ENCODE results near the gene NR2C2. TPM values are rescaled to one million over a fixed set of nuclear protein-coding genes. Genes with fewer than 3 reads are reported as not detected.
A peak's percentile ranks its signal among the peaks of the same experiment; 100 is the strongest.

NR2C2 gene
- total RNA-seq, 1 experiment from 2014 or later, result 41.5 TPM

DNA sequence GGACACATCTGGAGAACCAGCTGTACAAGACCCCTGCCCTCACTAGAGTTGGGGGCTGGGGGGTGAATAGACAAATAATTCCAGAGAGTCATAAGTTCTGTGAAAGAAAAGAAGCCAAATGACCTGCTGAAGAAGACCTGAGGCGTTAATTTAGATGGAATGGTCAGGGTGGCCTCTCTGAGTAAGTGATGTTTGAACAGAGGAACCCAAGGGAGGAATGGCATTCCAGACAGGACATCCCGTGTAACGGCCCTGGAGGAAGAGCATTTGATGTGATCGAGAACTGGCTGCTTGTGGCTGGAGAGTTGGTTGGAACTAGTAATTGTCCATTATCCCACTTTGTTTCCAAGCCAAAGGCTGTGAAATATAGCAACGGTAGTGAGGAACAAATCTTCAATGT, 1.7 kb downstream of the NR2C2 start:
- no TSS peak for BruUV-seq (replicated peaks)
- DNase-seq, result no peak
- H3K4me3 Mint-ChIP-seq (ENCODE audit: low read depth, unreplicated experiment), result peak overlapping the region; percentile 88
- intact Hi-C loops (cut with micrococcal nuclease; ENCODE audit: unreplicated experiment), result no loop called here
- TF ChIP-seq, protein P1, sequence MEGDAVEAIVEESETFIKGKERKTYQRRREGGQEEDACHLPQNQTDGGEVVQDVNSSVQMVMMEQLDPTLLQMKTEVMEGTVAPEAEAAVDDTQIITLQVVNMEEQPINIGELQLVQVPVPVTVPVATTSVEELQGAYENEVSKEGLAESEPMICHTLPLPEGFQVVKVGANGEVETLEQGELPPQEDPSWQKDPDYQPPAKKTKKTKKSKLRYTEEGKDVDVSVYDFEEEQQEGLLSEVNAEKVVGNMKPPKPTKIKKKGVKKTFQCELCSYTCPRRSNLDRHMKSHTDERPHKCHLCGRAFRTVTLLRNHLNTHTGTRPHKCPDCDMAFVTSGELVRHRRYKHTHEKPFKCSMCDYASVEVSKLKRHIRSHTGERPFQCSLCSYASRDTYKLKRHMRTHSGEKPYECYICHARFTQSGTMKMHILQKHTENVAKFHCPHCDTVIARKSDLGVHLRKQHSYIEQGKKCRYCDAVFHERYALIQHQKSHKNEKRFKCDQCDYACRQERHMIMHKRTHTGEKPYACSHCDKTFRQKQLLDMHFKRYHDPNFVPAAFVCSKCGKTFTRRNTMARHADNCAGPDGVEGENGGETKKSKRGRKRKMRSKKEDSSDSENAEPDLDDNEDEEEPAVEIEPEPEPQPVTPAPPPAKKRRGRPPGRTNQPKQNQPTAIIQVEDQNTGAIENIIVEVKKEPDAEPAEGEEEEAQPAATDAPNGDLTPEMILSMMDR (IDR thresholded peaks at IDR 0.05; ENCODE audit: unreplicated experiment), result no peak
- H3K27ac Mint-ChIP-seq (ENCODE audit: unreplicated experiment), result peak overlapping the region; percentile 98
- H3K9me3 Mint-ChIP-seq (ENCODE audit: low read depth, unreplicated experiment), result no peaks in the 10 kb centered on the region
- H3K4me1 Mint-ChIP-seq (ENCODE audit: low read depth, unreplicated experiment), result peaks cover 38% of the 10 kb centered on the region
- H3K36me3 Mint-ChIP-seq (ENCODE audit: insufficient read depth, unreplicated experiment), result peaks cover 43% of the 10 kb centered on the region
- H3K27me3 Mint-ChIP-seq (ENCODE audit: unreplicated experiment), result no peaks in the 10 kb centered on the region
- CTCF ChIA-PET, result no interaction called here

DNA sequence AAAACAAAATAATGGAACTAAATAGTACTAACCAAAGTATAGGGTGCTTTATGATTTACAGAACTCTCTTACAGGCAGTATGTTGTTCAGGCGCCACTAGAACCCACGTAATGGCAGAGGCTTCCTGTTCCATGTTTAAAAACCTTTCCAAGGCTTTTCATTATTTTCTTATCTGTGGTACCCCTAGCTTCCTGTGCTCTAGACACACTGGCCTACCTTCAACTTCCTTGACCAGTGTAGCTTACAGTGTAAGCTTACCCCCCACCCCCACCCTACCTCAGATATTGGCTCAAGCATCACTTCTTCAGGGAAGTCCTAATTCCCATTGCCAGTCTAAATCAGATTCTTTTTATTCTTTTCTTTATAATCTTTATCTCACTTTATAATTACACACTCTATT, 2.9 kb downstream of the NR2C2 start:
- intact Hi-C loops (cut with micrococcal nuclease; ENCODE audit: unreplicated experiment), result no loop called here
- TF ChIP-seq, protein P1 (IDR thresholded peaks at IDR 0.05; ENCODE audit: unreplicated experiment), result no peak
- CTCF ChIA-PET, result no interaction called here
- no peaks in the 10 kb centered on the region for H3K27me3 Mint-ChIP-seq (ENCODE audit: unreplicated experiment)
- no peaks in the 10 kb centered on the region for H3K9me3 Mint-ChIP-seq (ENCODE audit: low read depth, unreplicated experiment)
- H3K4me3 Mint-ChIP-seq (ENCODE audit: low read depth, unreplicated experiment), result no peak overlapping the region
- no peak overlapping the region for H3K27ac Mint-ChIP-seq (ENCODE audit: unreplicated experiment)
- DNase-seq, result no peak
- H3K36me3 Mint-ChIP-seq (ENCODE audit: insufficient read depth, unreplicated experiment), result peaks cover 43% of the 10 kb centered on the region
- peaks cover 38% of the 10 kb centered on the region for H3K4me1 Mint-ChIP-seq (ENCODE audit: low read depth, unreplicated experiment)
- no TSS peak for BruUV-seq (replicated peaks)

DNA sequence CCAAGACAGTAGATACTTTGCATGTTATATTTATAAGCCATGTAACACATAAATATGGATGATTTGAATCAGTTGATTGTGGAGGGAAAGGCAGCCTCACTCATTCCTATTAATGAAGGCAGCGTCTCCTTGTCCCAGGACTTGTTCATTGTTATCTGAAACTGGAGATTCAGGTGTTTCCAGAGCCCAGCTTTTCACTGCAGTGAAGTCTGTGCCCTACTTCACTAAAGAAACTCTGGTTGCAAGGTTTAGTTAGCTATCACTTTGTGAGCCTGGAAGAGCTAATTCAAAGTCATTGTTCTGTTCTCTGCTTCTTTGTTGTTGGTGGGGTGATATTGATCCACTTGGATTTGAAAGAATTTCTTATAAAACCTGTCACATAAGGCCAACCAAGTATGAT, 9.8 kb downstream of the NR2C2 start:
- DNase-seq, result no peak
- no peaks in the 10 kb centered on the region for H3K9me3 Mint-ChIP-seq (ENCODE audit: low read depth, unreplicated experiment)
- H3K36me3 Mint-ChIP-seq (ENCODE audit: insufficient read depth, unreplicated experiment), result no peaks in the 10 kb centered on the region
- intact Hi-C loops (cut with micrococcal nuclease; ENCODE audit: unreplicated experiment), result no loop called here
- H3K27ac Mint-ChIP-seq (ENCODE audit: unreplicated experiment), result no peak overlapping the region
- H3K27me3 Mint-ChIP-seq (ENCODE audit: unreplicated experiment), result no peaks in the 10 kb centered on the region
- CTCF ChIA-PET, result interaction anchor here (0.6 kb wide), 1 partner anchor 324 kb away, joined by 3 read pairs; no protein-coding TSS in a partner anchor
- no peak overlapping the region for H3K4me3 Mint-ChIP-seq (ENCODE audit: low read depth, unreplicated experiment)
- no TSS peak for BruUV-seq (replicated peaks)
- TF ChIP-seq, protein P1 (IDR thresholded peaks at IDR 0.05; ENCODE audit: unreplicated experiment), result no peak
- peaks cover 34% of the 10 kb centered on the region for H3K4me1 Mint-ChIP-seq (ENCODE audit: low read depth, unreplicated experiment)

DNA sequence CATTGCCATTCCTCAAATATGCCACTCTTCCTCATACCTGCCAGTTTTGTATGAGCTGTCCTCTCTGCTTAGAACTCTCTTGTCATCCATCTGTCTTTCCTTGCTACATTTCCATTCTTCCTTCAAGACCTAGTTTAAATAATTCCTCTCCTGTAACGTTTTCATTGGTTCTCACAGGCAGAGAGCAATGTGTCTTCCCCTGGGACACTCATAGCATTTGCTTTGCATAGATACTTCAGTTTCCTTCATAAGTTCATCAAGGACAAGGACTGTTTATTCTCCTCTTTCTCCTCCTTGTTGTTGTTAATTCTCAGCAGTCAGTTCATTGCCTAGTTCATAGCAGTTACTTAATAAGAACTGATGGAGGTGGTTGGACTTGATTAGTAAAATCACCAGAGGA, 10.5 kb downstream of the NR2C2 start:
- intact Hi-C loops (cut with micrococcal nuclease; ENCODE audit: unreplicated experiment), result no loop called here
- H3K27ac Mint-ChIP-seq (ENCODE audit: unreplicated experiment), result no peak overlapping the region
- no peaks in the 10 kb centered on the region for H3K9me3 Mint-ChIP-seq (ENCODE audit: low read depth, unreplicated experiment)
- no peaks in the 10 kb centered on the region for H3K27me3 Mint-ChIP-seq (ENCODE audit: unreplicated experiment)
- no TSS peak for BruUV-seq (replicated peaks)
- CTCF ChIA-PET, result no interaction called here
- H3K4me1 Mint-ChIP-seq (ENCODE audit: low read depth, unreplicated experiment), result peaks cover 34% of the 10 kb centered on the region
- TF ChIP-seq, protein P1 (IDR thresholded peaks at IDR 0.05; ENCODE audit: unreplicated experiment), result no peak
- no peaks in the 10 kb centered on the region for H3K36me3 Mint-ChIP-seq (ENCODE audit: insufficient read depth, unreplicated experiment)
- DNase-seq, result no peak
- no peak overlapping the region for H3K4me3 Mint-ChIP-seq (ENCODE audit: low read depth, unreplicated experiment)
